Activated T-cell treated with anti-CD3 and anti-CD28 coated beads, Interleukin-2, amount 50 U/mL, for 24 hours (primary cell): ENCODE results near the gene TTC23L.

ENCODE experiments used
- DNase-seq: peaks from one replicate; pipeline ENCODE4 v3.0.0-alpha.2; 2020
- H3K27ac Mint-ChIP-seq: 2 replicates; pipeline ENCODE4 v1.8.0; 2020; ENCODE audit warnings: mild to moderate bottlenecking, mixed read lengths
- H3K27me3 Mint-ChIP-seq: 2 replicates; pipeline ENCODE4 v1.8.0; 2020; ENCODE audit warnings: mixed read lengths
- H3K36me3 Mint-ChIP-seq: 2 replicates; pipeline ENCODE4 v1.8.0; 2020; ENCODE audit warnings: low read depth, mixed read lengths
- H3K4me1 Mint-ChIP-seq: 2 replicates; pipeline ENCODE4 v1.8.0; 2020; ENCODE audit warnings: low read depth, mixed read lengths
- H3K4me3 Mint-ChIP-seq: 2 replicates; pipeline ENCODE4 v1.8.0; 2020; ENCODE audit warnings: mild to moderate bottlenecking, moderate library complexity, mixed read lengths
- H3K9me3 Mint-ChIP-seq: 2 replicates; pipeline ENCODE4 v1.8.0; 2020; ENCODE audit warnings: mixed read lengths

TTC23L gene

DNA sequence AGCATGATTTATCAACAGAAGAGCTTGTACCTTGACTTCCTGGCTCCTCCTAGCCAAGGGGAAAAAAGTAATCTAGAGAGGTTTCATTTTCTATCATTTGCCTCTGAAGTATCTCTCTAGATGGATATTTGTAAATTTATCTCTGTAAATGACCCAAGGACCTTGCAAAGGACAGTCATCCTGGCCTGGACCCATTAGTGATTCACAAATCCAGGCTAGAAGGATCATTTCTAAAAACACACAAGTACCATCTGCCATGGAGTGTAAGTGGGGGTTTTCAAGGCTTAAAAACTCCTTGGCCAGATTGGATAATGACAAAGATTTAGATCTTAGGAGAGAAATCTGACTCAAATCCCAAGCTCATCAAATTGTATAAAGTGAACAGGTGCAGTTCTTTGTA is 8.1 kb downstream of the TTC23L start:
- no peak overlapping the region for H3K4me3 Mint-ChIP-seq
- H3K9me3 Mint-ChIP-seq: no peaks in the 10 kb centered on the region
- DNase-seq: no peak
- H3K36me3 Mint-ChIP-seq: no peaks in the 10 kb centered on the region
- no peaks in the 10 kb centered on the region for H3K27me3 Mint-ChIP-seq
- no peaks in the 10 kb centered on the region for H3K4me1 Mint-ChIP-seq
- H3K27ac Mint-ChIP-seq: no peak overlapping the region

DNA sequence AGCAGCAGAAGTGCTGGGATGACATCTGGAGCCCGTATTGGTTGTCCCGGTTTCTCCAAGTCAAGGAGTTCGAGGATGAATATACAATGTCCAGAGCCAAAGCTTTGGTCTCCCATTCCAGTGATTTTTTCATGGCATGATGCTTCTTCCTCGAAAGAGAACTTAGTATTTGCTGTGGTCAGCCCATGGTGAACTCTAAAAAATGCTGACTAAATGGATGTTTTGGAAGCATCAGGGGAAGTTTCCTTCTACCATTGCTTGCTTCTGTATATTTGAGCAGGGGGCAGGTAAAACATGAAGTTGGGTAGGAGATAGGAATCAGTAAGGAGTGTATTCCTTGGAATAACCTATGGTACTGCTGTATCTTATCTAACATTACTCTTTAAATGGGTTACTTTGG is 8.6 kb downstream of the TTC23L start:
- DNase-seq: no peak
- H3K9me3 Mint-ChIP-seq: no peaks in the 10 kb centered on the region
- H3K27ac Mint-ChIP-seq: no peak overlapping the region
- no peak overlapping the region for H3K4me3 Mint-ChIP-seq
- H3K27me3 Mint-ChIP-seq: no peaks in the 10 kb centered on the region
- no peaks in the 10 kb centered on the region for H3K36me3 Mint-ChIP-seq
- no peaks in the 10 kb centered on the region for H3K4me1 Mint-ChIP-seq

DNA sequence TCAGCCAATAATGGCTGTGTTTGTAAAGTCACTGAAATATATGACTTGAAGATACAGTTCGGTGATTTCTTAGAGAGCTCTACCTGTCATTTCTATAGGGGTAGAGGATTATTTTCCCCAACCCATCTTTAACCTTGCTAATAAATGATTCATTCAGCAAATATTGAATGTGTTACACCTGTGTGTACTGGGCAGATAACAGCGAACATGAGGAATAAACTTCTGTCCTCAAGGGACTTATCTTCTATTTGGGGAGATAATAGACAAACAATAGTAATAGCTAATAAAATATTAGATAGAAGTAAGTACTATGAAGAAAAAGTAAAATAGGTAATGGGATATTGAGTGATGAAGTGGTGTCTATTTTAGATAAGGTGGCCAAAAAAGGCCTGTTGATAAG is 9.3 kb downstream of the TTC23L start:
- H3K9me3 Mint-ChIP-seq: no peaks in the 10 kb centered on the region
- H3K36me3 Mint-ChIP-seq: no peaks in the 10 kb centered on the region
- H3K27ac Mint-ChIP-seq: no peak overlapping the region
- no peak for DNase-seq
- no peaks in the 10 kb centered on the region for H3K4me1 Mint-ChIP-seq
- no peaks in the 10 kb centered on the region for H3K27me3 Mint-ChIP-seq
- no peak overlapping the region for H3K4me3 Mint-ChIP-seq

DNA sequence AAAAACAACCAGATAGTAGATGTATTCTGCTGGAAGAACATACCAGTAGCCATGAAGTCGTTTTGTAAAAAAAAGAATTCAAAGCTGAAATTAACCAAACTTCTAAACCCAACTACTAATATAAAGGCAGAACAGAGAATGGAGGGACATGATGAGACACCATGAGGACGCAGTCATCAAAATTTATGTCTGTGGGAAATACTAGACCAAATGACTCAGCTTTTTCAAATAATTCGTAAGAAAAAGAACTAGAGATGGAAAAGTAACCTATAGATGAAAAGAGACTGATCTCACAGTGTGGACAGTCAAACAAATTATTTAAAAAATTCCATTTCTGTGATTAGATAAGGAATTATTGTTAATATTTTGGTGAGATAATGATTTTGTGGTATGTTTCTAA is 10.3 kb downstream of the TTC23L start:
- no peaks in the 10 kb centered on the region for H3K27me3 Mint-ChIP-seq
- H3K27ac Mint-ChIP-seq: no peak overlapping the region
- no peak for DNase-seq
- H3K4me3 Mint-ChIP-seq: no peak overlapping the region
- H3K4me1 Mint-ChIP-seq: no peaks in the 10 kb centered on the region
- H3K9me3 Mint-ChIP-seq: no peaks in the 10 kb centered on the region
- no peaks in the 10 kb centered on the region for H3K36me3 Mint-ChIP-seq

DNA sequence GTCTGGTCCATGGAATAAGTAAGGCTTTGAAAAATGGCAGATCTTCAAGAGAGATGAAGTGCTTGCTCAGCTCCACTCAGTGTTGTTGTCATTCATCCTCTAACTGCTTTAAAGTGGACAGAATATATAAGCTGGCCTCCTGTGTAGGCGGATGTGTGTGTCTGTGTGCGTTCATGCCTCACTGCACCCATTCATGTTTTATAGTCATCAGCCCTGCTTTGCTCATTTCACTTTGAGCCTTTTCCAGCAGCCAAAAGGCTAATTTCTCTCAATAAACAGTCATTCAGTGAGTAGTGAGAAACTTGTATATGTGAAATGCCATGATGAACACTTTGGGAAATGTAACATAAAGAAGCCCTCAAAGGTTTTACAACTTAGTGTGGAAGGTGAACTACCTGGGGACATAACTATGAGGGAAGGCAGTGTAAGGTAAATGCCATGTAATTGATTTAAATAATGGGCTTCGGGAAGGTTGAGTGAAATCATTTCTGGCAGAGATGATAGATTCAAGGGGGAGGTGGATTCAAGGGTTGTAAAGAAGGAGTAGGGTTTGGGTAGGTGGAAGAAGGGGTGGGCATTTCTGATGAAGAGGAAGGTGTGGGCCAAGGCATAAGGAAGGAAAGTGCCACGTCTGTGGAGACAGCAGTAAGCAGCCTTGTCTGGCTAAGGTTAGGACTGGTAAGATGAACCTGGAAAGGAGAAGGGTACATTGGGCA is 15.7 kb downstream of the TTC23L start:
- H3K9me3 Mint-ChIP-seq: no peaks in the 10 kb centered on the region
- no peaks in the 10 kb centered on the region for H3K27me3 Mint-ChIP-seq
- H3K36me3 Mint-ChIP-seq: no peaks in the 10 kb centered on the region
- DNase-seq: no peak
- no peaks in the 10 kb centered on the region for H3K4me1 Mint-ChIP-seq
- no peak overlapping the region for H3K27ac Mint-ChIP-seq
- no peak overlapping the region for H3K4me3 Mint-ChIP-seq

DNA sequence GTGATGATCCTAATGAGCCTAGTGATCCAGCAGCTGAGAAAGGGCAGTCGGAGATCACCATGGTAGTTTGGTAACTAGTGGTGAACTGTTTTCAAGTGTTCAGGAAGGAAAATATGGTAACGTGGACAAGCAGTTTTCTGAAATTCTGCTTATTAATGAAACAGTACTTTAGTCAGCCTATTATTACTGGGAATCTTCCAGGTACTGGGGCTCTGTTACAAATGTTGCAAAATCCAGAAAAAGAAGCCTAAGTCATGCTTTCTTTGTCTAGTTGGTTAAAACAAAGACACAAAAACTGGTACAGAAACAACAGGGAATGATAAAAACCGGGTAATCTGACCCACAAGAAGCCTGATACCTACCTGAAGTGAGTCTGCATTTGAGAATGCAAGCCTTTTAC is 18.2 kb downstream of the TTC23L start:
- Mint-ChIP-seq H3K9me3 (no peaks in the 10 kb centered on the region), H3K36me3 (no peaks in the 10 kb centered on the region), H3K4me1 (no peaks in the 10 kb centered on the region), H3K27ac (no peak overlapping the region), H3K4me3 (no peak overlapping the region), H3K27me3 (no peaks in the 10 kb centered on the region)
- DNase-seq: no peak

DNA sequence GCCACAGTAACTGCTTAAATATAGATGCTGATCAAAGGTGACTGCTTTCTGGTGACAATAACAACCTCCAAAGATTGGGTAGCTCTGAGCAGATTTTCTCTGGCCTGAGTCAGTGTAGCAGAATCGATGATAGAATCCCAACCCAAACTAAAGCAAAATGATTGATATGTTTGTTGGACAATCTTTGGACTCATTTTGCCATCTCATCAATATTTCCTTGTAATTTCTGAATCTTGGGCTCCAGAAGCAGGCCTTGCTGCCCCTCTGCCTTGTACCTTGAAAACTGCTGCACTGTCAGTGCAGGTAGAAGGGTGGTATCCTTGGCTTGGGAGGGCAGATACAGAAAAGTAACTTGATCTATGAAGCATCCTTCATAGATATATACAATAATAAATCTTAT is 18.9 kb downstream of the TTC23L start:
- H3K36me3 Mint-ChIP-seq: no peaks in the 10 kb centered on the region
- no peaks in the 10 kb centered on the region for H3K9me3 Mint-ChIP-seq
- H3K27ac Mint-ChIP-seq: no peak overlapping the region
- no peaks in the 10 kb centered on the region for H3K27me3 Mint-ChIP-seq
- no peaks in the 10 kb centered on the region for H3K4me1 Mint-ChIP-seq
- no peak for DNase-seq
- no peak overlapping the region for H3K4me3 Mint-ChIP-seq

DNA sequence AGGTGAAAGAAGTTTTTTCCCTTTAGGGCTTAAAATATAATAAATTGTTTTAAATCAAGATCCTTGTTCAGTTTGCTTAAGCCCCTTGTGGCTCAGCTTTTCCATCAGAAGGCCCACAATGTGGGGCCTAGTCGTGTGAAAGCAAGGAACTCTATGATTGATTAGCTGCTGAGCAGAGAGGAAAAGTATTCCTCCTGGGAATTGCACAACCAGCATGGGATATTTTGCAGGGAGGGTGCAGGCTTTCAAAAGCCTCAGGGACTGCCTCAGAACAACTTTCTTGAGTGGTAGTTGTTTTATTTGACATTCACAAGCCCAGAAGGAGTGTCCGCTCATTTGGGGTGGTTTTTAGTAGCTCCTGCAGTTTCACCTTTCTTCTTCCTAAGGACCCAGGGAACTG is 19.8 kb downstream of the TTC23L start:
- no peak for DNase-seq
- Mint-ChIP-seq H3K4me3 (no peak overlapping the region), H3K27me3 (no peaks in the 10 kb centered on the region), H3K27ac (no peak overlapping the region), H3K36me3 (no peaks in the 10 kb centered on the region), H3K4me1 (no peaks in the 10 kb centered on the region), H3K9me3 (no peaks in the 10 kb centered on the region)

DNA sequence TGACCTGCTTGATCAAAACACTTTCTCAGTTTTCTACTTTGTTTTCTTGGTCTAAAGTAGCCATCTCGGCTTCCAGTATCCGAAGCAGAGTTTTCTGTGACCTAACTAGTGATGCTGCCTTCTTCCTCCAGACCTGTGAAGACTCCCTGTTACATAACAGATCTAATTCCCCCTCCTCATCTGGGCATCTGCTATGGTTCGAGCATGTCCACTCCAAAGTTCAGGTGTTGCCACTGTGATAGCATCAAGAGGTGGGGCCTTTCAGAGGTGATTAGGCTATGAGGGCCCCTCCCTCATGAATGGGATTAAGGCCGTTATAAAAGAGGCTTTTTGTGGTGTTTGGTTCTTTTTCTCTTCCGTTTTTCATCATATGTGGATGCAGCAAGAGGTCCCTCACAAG is 20.3 kb downstream of the TTC23L start:
- Mint-ChIP-seq H3K36me3 (no peaks in the 10 kb centered on the region), H3K27ac (no peak overlapping the region), H3K27me3 (no peaks in the 10 kb centered on the region), H3K4me3 (no peak overlapping the region), H3K4me1 (no peaks in the 10 kb centered on the region), H3K9me3 (no peaks in the 10 kb centered on the region)
- DNase-seq: no peak

DNA sequence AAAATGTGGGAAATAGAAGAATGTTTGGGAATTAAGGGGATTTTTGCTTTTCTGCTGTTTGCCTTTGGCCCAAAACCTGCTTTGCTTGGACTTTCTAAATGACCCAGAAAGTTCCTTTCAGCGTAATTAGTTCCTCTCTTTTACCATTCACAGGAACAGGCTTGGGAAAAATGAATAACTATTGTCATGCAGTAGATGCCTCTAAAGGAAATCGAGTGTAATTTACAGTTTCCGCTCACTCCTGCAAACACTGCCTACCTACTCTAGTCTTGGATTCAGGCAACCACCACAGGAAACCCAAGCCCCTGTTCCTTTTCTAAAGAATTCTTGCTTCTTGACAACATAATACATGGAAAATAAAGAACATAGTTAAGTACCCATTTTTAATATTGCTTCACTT is 25.0 kb downstream of the TTC23L start:
- Mint-ChIP-seq H3K36me3 (no peaks in the 10 kb centered on the region), H3K9me3 (no peaks in the 10 kb centered on the region), H3K4me3 (no peak overlapping the region), H3K27ac (no peak overlapping the region), H3K4me1 (no peaks in the 10 kb centered on the region), H3K27me3 (no peaks in the 10 kb centered on the region)
- DNase-seq: no peak

DNA sequence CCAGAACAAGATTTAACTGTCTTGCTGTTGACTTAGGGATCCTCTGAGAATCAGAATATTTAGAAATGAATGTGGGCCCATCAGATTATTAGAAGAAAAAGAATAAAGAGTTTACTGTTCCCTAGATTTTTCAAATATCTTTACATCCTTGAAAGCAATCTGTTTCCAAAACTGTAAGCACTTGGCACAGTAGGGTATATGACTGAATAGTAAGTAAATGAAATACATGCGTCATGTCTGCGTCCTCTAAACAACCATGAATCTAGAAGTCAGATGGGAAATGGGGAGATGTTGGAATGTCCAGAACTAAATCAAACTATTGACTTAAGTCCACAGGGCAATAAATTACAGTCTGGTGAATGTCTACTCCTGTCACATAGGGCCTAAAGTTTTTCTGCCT is 26.1 kb downstream of the TTC23L start:
- Mint-ChIP-seq H3K4me1 (no peaks in the 10 kb centered on the region), H3K4me3 (no peak overlapping the region), H3K36me3 (no peaks in the 10 kb centered on the region), H3K9me3 (no peaks in the 10 kb centered on the region), H3K27me3 (no peaks in the 10 kb centered on the region), H3K27ac (no peak overlapping the region)
- no peak for DNase-seq

DNA sequence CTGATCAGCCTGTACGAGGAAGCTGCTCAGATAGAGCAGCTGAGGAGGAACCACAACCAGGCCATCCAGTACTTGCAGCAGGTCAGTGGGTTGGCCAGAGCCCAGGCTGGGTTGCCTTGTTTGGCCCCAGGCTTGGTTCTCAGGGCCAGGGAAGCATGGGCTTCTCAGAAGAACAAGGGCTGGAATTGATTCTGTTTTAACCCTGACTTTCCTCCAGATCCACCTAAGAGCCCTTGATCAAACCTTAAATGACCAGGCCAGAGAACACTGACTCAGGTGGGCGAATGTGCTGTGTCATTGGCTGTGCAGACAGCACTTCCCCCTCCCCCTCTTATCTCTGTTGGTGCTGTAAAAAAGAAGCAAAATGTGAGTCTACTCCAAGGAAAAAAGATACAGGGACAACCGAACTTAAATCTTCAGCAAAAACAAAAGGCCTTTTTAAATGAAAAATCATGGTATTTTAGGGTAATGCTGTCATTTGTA is 28.1 kb downstream of the TTC23L start:
- DNase-seq: no peak
- no peaks in the 10 kb centered on the region for H3K27me3 Mint-ChIP-seq
- H3K36me3 Mint-ChIP-seq: no peaks in the 10 kb centered on the region
- no peak overlapping the region for H3K27ac Mint-ChIP-seq
- no peaks in the 10 kb centered on the region for H3K4me1 Mint-ChIP-seq
- no peak overlapping the region for H3K4me3 Mint-ChIP-seq
- H3K9me3 Mint-ChIP-seq: no peaks in the 10 kb centered on the region

DNA sequence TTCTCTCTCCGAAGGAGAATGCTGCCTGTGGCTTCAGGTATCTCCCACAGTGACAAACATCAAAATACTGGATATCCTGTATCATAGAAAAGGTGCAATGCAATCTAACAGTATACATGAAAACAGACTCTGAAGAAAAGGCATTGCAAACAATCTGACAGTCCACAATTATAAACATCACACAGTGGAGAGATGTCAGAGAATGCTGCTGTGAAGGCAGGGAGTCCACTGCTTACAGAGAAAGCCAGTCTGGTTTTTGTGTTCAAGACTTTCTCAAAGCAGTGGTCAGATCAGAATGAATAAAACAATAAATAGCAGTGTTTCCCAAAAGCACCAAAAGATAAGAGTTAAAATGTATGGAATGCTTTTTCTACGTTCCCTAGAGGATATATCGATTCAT is 28.7 kb downstream of the TTC23L start:
- H3K4me3 Mint-ChIP-seq: no peak overlapping the region
- H3K27ac Mint-ChIP-seq: no peak overlapping the region
- H3K9me3 Mint-ChIP-seq: no peaks in the 10 kb centered on the region
- H3K27me3 Mint-ChIP-seq: no peaks in the 10 kb centered on the region
- no peak for DNase-seq
- H3K36me3 Mint-ChIP-seq: no peaks in the 10 kb centered on the region
- H3K4me1 Mint-ChIP-seq: no peaks in the 10 kb centered on the region

DNA sequence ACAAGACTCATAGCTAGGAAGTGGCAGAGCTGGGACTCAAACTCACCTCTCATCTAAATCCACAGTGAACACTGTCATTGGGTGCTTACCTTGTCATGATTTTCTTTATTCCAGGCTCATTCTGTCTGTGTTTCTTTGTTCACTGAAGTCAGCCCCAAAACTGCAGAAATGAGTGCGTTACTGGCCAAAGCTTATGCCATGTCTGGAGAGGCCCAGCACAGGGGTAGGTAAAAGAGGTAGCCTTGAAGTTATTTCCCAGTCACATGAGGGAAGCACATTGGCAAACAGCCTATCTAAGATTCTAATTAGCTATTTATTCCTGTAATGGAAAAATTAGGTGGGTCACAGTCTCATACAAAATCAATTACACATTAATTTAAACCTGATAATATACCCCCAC is 29.8 kb downstream of the TTC23L start:
- no peak for DNase-seq
- no peaks in the 10 kb centered on the region for H3K4me1 Mint-ChIP-seq
- no peak overlapping the region for H3K27ac Mint-ChIP-seq
- no peaks in the 10 kb centered on the region for H3K36me3 Mint-ChIP-seq
- no peaks in the 10 kb centered on the region for H3K27me3 Mint-ChIP-seq
- H3K9me3 Mint-ChIP-seq: no peaks in the 10 kb centered on the region
- no peak overlapping the region for H3K4me3 Mint-ChIP-seq

DNA sequence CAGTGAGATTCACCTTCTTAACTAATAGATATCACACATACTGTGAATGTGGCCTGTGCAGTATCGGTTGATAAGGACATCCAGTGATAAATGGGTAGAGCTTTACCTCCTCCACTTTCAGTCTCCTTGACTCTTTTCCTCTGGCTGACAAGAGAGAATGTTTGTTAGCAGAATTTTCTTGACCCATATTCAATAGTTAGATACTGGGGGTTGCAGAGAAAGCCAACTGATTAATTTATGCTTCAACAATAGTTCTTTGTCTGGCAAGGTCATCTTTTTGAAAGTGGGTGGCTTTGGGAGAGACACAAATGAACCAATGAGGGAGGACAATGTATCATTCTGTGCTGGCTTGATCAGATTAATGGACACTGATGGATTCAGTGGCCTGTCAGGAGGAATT is 30.3 kb downstream of the TTC23L start:
- no peaks in the 10 kb centered on the region for H3K36me3 Mint-ChIP-seq
- H3K4me1 Mint-ChIP-seq: no peaks in the 10 kb centered on the region
- no peak for DNase-seq
- H3K27ac Mint-ChIP-seq: no peak overlapping the region
- no peaks in the 10 kb centered on the region for H3K27me3 Mint-ChIP-seq
- H3K4me3 Mint-ChIP-seq: no peak overlapping the region
- no peaks in the 10 kb centered on the region for H3K9me3 Mint-ChIP-seq

DNA sequence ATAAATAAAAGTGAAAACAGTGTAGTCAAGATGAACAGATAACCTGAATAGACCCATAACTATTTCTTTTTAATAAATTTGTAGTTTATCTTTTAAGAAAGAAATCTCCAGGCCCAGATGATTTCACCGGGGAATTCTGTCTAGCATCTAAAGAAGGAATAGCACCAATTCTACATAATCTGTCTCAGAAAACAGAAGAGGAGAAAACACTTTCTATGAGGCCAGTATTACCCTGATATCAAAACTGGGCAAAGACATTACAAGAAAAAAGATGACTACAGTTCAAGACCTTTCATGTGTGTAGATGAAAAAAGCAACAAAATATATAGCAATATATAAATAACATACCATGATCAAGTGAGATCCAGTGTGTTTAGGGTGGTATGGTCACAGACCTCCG is 31.4 kb downstream of the TTC23L start:
- Mint-ChIP-seq H3K27ac (no peak overlapping the region), H3K27me3 (no peaks in the 10 kb centered on the region), H3K9me3 (peaks cover under 1% of the 10 kb centered on the region), H3K36me3 (no peaks in the 10 kb centered on the region), H3K4me3 (no peak overlapping the region), H3K4me1 (no peaks in the 10 kb centered on the region)
- DNase-seq: no peak
